Ishikawa (cell line): ENCODE data around the gene FAF2.

Source experiments
- CEBPB ChIP-seq: IDR thresholded peaks from 2 replicates; pipeline ENCODE4 v1.6.1; 2012
- CREB1 ChIP-seq: IDR thresholded peaks from 2 replicates; pipeline ENCODE4 v1.6.1; 2012; ENCODE audit warnings: low read depth
- EP300 ChIP-seq: IDR thresholded peaks from 2 replicates; pipeline ENCODE4 v1.6.1; 2012; ENCODE audit warnings: borderline replicate concordance
- FOXM1 ChIP-seq: IDR thresholded peaks from 2 replicates; pipeline ENCODE4 v1.6.1; 2012; ENCODE audit warnings: low read depth, borderline replicate concordance
- NFIC ChIP-seq: IDR thresholded peaks from 2 replicates; pipeline ENCODE4 v1.6.1; 2012
- RAD21 ChIP-seq: IDR thresholded peaks from 2 replicates; pipeline ENCODE4 v1.6.1; 2012; ENCODE audit warnings: low read depth
- TAF1 ChIP-seq: IDR thresholded peaks from 2 replicates; pipeline ENCODE4 v1.6.1; 2012; ENCODE audit warnings: low read depth, mild to moderate bottlenecking
- TCF12 ChIP-seq: IDR thresholded peaks from 2 replicates; pipeline ENCODE4 v1.6.1; 2012; ENCODE audit warnings: low read depth
- TEAD4 ChIP-seq: IDR thresholded peaks from 2 replicates; pipeline ENCODE4 v1.6.1; 2012
- YY1 ChIP-seq: IDR thresholded peaks from 2 replicates; pipeline ENCODE4 v1.6.1; 2012; ENCODE audit warnings: low read depth
- ZBTB7A ChIP-seq: IDR thresholded peaks from 2 replicates; pipeline ENCODE4 v1.6.1; 2012; ENCODE audit warnings: low read depth
- TF ChIP-seq, protein P1 (sequence below): IDR thresholded peaks from 2 replicates; pipeline ENCODE4 v1.6.1; 2012
- TF ChIP-seq, protein P2 (sequence below): IDR thresholded peaks from 2 replicates; pipeline ENCODE4 v1.6.1; 2012; ENCODE audit warnings: low read depth, mild to moderate bottlenecking
- TF ChIP-seq, protein P3 (sequence below): IDR thresholded peaks from 2 replicates; pipeline ENCODE4 v1.6.1; 2012

DNA sequence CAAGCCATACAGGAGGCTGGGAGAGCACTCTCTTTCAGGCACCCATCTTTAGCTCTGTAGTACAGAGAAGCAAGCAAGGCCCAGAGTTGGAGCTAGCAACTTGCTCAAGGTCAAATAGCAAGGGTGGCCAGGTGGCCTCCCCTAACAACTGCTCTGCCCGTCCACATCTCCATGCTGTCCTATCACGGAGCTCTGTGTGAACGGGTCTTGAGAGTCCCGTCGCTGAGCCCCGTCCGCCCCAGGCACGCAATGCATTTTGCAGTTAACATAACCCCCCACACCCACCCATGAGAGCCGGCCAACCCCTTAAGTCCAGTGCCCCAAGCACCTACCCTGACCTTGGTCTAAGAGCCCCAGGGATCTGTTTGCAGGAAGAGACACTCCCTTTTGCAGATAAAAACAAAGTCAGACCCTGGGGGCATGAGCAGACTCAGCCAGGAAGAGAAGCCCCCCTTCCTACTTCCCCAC lies 87.5 kb downstream of the FAF2 start:
- TF ChIP-seq TEAD4: no peak
- no peak for TF ChIP-seq EP300
- TF ChIP-seq TAF1: no peak
- TF ChIP-seq, protein P1, sequence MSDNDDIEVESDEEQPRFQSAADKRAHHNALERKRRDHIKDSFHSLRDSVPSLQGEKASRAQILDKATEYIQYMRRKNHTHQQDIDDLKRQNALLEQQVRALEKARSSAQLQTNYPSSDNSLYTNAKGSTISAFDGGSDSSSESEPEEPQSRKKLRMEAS: no peak
- TF ChIP-seq NFIC: no peak
- no peak for TF ChIP-seq ZBTB7A
- no peak for TF ChIP-seq RAD21
- TF ChIP-seq CREB1: no peak
- no peak for TF ChIP-seq YY1
- no peak for TF ChIP-seq CEBPB
- no peak for TF ChIP-seq FOXM1
- TF ChIP-seq TCF12: no peak
- TF ChIP-seq, protein P2, sequence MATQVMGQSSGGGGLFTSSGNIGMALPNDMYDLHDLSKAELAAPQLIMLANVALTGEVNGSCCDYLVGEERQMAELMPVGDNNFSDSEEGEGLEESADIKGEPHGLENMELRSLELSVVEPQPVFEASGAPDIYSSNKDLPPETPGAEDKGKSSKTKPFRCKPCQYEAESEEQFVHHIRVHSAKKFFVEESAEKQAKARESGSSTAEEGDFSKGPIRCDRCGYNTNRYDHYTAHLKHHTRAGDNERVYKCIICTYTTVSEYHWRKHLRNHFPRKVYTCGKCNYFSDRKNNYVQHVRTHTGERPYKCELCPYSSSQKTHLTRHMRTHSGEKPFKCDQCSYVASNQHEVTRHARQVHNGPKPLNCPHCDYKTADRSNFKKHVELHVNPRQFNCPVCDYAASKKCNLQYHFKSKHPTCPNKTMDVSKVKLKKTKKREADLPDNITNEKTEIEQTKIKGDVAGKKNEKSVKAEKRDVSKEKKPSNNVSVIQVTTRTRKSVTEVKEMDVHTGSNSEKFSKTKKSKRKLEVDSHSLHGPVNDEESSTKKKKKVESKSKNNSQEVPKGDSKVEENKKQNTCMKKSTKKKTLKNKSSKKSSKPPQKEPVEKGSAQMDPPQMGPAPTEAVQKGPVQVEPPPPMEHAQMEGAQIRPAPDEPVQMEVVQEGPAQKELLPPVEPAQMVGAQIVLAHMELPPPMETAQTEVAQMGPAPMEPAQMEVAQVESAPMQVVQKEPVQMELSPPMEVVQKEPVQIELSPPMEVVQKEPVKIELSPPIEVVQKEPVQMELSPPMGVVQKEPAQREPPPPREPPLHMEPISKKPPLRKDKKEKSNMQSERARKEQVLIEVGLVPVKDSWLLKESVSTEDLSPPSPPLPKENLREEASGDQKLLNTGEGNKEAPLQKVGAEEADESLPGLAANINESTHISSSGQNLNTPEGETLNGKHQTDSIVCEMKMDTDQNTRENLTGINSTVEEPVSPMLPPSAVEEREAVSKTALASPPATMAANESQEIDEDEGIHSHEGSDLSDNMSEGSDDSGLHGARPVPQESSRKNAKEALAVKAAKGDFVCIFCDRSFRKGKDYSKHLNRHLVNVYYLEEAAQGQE: no peak
- TF ChIP-seq, protein P3, sequence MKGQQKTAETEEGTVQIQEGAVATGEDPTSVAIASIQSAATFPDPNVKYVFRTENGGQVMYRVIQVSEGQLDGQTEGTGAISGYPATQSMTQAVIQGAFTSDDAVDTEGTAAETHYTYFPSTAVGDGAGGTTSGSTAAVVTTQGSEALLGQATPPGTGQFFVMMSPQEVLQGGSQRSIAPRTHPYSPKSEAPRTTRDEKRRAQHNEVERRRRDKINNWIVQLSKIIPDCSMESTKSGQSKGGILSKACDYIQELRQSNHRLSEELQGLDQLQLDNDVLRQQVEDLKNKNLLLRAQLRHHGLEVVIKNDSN: no peak
